ENCODE data around the gene UCKL1.
A peak's percentile ranks its signal among the peaks of the same experiment; 100 is the strongest.

The UCKL1 gene

DNA sequence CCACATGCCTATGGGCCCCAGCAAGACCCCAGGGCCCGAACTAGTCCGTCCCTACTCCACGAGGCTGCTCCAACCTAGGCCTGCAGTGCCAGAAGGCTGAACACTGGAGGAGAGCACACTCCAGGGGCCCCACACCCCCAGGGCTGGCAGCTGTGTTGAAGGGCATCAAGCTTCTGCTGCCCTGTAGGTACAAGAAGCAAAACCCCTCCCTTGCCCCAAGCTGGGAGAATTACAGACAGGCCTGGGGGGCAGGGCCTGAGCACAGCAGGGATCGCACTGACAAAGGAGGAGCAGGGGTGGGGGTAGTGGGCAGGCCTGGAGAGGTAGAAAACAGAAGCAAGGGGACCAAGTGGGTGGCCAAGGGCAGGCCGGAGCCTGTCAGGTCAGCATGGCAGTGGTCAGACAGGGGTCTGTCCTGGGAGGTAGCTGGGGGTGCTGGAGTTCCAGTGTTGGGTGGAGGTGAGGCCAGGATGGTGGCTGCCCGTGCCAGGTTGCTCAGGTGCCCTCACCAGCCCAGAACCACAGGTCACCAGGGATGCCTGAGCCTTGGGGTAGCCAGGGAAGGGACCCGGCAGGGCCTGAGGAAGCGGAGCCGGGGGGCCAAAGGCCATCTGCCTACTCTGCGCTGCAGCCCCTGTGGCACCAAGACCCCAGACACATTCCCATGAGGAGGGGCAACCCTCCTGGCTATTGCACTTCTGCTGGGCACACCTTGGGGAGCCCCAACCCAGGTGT, 2.9 kb upstream of the UCKL1 start:
- DNase-seq = no peak

DNA sequence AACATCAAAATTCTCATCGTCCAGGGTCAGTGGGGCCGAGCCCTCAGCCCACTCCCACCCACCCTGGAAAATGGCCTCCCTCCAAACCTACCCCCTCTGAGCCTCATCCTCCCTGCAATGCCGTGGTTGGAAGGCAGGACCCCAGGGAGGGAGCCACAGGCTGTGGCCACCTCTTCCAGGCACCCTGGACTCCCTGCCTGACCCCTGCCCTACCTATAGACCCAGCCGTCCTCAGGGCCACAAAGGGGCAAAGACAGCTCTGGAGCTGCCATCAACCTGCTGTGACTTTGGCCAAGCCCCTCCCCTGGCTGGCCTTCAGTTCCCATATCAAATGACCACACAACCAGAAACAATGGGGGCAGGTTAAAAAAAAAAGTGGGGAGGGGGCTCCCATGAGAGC, 2.3 kb upstream of the UCKL1 start:
- no peak for DNase-seq

DNA sequence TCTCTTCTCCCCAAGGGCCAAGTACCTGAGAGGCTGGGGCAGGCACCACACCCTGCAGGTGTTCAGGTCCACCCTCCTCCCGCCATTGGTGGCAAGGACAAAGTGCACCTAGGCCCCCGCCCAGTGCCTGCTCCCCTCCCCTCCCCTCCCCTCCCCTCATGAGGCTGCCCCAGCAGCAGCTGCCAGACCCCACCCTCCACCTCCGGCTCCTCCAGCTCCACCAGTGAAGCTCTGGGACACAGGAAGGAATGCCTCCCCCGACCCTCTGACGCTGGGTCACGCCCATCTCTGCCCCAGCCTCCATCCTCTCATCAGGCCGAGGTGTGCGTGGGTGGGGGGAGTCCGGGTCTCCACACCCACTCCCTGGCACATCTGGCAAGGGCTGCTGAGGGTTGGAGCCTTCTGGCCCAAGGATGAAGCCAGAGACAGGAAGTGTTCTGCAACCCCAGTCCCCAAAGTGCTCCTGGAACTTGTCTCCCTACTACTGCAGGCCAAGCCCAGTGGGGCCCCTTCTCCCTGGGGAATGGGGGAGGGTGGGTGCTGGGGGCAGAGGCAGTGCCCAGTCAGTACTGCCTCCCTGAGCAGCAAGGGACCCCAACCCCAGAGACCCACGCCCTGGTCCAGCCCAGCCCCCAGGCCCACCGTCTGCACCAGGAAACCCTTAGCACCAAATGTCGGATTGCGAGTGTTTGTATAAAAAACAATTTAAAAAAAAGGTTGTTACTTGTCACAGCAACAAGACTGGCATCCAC, 1.6 kb upstream of the UCKL1 start:
- no peak for DNase-seq

DNA sequence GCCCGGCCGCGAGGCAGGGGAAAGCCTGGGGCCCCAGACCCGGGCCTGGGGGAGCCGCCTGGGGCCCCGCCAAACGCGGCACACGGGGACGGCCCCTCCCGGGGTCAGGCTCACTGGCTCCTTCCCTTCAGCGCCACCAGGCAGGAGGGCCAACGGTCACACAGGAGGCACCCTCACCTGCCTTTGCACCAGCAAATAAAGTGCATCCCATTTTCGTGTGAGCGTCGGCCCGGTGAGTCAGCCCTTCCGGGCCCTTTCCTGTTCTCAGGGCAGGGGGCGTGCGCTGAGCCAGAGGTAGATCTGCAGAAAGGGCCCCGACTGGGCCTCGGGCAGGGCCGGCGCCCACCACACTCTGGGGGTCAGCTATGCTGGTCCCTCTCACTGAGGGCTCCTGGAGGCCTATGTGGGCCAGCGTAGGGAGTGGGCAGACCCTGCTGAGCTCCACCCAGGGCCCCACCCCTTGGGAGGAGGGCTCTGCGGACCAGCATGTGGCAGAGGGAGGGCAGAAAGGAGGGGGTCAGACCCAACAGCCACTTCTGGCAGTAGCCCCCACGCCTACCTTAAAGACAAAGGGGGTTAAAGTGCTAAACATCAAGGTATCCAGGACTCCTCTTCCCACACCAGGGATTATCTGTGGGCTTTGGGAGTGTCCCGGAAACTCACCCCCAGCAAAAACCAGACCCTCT, 931 bp upstream of the UCKL1 start:
- peak; percentile 53 for DNase-seq

DNA sequence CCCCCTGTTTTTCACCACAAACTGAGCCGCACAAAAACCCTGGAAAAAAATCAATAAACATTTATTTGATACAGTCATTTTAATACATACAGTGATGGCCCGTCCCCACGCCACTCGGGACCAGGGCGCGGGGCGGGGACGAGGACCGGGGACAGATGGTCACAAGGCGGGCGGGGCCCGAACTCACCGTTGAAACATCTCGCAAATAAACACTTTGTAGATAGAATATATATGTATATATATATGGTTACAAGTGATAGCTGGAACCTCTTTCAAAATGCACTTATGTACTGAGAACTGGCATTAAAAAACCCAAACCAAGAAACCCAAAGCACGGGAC, 418 bp upstream of the UCKL1 start:
- DNase-seq = no peak

DNA sequence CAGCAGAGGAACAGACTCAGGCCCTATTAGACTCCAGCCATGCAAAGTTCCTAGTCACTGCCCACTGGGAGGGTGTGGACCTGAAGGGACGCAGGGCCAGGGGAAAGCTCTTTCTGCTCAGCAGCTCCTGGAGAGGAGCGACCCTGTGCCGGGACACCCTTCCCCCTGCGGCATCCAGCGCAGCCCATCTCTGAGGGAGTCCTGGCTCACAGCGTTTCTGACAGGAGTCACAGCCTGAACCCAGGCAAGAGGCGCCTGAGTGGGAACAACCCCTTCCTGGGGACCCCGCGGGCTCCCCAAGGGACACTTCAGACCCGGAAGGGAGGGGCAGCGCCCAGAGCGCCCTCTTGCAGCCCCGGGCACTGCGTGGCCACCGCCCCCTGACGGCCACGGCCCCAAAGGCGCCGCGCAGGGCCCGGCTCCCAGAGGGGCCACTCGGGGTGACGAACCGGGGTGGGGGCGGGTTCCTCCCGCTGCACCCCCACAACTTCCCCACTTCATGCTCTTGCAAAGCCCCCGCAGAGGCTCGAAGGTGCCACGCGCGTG, 862 bp downstream of the UCKL1 start:
- no peak for DNase-seq

DNA sequence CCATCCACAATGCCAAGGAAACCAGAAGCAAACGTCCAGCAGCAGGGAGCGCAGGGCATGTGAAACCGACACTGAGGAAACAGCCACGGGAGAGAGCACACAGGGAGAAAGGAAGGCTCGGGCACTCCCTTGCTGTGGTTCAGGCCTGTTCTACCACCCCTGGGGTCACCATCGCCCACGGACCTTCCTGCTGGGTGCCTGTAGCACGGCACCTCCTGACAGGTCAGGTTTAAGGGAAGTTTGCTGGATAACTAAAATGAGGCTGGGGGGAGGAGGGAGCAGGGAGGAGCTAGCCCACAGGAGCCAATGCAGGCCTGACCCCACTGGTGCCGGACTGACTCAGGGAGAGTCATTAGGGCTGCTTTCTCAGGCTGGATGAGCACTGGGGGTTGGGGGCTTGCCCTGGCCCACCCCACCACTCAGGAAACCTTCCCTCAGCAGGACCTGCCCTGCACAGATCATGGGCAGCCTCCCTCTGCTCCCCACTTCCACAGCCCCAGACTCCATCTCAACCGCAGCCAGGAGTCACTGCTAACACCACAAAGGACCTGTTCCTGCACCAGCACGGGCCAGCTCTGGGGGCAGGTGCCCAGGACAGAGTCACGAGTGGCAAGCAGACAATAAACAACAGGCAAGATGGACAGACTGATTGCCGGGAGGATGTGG, 2.3 kb downstream of the UCKL1 start:
- no peak for DNase-seq

DNA sequence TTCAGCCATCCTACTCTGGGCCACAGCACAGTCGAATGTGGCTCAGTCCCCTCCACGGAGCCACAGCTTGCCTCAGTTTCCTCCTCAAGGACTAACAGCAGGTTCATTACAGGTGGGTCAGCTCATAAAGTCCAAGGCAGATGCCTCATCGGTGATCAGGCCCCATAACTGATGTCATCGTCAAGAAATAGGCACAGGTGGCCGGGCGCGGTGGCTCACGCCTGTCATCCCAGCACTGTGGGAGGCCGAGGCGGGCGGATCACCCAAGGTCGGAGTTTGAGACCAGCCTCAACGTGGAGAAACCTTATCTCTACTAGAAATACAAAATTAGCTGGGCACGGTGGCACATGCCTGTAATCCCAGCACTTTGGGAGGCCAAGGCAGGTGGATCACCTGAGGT, 3.4 kb downstream of the UCKL1 start:
- no peak for DNase-seq

DNA sequence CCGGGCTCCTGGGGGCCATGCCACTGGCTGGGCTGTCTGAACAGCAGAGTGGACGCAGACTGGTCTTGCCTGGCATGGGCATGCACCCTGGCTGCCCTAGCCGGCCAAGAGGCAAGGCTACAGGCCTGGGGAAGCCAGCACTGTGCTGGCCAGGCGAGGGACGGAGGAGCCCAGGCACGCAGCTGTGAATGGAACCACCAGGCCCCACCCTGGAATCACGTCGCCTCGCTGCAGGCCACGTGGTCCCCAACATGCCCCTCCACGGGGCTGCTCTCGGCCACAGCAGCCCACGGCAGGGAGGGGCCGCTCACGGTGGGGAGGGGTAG, 4.0 kb downstream of the UCKL1 start:
- DNase-seq = no peak

DNA sequence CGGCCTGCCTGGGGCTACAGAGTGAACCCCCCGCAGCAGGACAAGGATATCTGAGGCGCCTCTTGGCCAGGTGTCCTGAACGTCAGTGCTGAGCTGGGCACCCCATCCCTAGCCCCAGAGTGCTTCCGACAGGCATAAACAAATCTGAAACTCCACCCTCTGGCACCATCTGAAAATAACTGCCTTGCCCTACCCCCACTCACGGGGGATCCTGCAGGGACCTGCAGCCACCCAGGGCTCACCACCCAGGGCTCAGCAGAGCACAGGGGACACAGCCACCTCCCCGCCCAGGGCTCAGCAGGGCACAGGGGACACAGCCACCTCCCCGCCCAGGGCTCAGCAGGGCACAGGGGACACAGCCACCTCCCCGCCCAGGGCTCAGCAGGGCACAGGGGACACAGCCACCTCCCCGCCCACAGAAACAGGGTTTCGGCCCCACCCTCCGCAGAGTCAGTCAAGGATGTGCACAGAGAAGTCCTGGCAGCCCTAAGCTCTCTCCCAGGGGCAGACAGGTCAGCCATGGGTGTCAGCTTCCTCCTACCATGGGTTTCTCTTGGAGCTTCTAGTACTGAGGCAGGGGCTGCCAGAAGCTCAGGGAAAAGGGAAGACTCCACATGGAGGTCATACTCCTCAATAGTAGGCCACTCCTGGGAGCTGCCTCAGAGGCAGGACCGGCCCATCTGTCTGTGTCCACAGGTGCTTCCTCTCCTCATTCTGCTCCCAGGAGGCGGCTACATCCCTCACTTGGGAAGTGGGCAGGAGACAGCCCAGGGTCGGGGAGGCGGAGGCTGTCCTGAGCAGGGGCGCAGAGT, 4.6 kb downstream of the UCKL1 start:
- DNase-seq = no peak

DNA sequence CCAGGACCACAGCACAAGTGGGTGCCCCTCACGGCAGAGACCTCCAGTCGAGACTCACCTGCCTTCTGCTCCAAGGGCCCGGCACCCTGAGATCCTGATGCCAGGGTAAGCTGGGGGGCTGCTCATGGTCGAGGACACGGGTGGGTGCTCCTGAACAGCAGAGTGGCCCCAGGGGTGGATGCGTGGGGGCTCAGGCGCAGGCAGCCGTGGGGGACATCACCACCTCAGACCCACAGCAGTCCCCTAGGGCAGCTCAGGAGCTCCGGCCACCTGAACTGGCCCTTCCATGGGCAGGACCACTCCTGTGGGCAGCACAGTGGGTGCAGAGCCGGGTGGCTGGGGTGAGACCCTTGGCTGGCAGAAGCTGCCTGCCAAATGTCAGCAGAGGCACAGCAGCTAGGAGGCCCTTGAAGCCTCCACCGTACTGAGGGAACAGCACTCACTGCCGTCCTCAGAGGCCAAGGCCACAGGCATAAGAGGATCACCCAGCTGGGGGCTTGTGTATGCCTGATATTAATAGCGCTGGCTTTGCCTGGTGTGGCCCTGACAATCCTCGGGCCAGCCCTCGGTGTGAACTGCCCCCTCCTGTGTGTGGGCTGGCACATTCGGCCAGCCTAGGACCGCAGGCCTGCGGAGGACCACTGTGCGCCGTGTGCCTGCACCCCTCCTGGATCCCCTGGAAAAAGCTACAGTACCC, 5.4 kb downstream of the UCKL1 start:
- DNase-seq = no peak

DNA sequence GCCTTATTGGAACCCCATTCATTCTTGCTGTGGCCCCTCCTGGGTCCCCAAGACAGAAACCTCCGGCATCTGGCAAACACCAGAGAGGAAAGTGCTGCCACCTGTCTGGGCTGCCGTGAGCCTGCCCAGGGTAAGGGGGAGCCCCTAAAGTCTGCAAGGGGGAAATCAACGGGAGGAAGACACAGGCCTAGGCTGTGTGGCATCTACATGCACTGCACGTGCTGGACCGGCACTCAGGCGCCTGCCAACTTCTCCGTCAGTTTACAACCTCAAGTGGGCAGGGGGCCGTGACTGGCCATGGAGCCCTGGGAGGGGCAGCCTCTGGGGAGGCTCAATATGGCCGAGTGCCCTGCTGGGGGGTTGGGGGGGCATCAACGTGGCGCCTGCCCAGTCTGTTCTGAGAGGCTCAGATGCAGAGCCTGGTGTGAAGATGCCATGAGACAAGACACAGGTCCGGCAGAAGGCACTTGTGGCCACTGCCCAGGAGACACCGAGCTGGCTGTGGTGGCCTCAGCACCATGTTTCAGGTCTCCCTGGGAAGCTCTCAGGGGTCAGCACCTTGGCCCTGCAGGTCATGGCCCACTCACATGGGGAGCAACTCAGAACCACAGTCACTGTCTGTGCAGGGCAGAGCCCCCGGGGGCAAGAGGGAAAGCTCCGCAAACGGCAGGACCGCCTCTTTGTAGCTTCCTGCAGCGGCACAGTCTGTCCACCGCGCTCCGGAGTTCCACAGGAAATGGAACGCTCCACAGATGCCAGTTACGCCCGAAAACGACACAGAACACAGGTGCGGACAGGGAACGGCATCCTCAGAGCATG, 8.4 kb downstream of the UCKL1 start:
- no peak for DNase-seq

DNA sequence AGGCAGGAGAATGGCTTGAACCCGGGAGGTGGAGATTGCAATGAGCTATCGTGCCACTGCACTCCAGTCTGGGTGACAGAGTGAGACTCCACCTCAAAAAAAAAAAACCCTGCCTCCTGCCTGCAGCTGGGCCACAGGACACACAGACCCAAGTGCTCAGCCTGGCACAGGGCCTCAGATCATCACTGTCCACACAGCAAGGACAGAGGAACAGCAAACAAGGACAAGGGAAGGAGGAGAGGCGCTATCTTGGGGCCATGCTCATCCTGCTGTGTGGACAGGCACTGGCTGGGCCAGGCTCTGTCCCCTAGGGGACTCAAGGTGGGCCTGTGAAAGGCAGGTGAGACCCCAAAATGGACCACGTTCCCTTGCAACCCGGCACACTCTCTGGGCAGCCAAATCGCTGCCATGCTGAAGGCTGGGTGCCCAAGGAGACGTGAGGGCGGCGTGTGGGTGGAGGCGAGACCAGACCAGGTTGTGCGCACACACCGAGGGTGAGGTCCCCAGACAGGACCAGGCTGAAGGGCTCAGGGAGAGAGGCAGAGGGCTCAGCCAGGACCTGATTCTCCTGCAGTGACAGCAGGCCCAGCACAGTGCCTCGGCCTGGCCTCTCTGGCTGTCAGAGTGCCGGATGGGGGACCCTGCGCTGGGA, 9.1 kb downstream of the UCKL1 start:
- no peak for DNase-seq

DNA sequence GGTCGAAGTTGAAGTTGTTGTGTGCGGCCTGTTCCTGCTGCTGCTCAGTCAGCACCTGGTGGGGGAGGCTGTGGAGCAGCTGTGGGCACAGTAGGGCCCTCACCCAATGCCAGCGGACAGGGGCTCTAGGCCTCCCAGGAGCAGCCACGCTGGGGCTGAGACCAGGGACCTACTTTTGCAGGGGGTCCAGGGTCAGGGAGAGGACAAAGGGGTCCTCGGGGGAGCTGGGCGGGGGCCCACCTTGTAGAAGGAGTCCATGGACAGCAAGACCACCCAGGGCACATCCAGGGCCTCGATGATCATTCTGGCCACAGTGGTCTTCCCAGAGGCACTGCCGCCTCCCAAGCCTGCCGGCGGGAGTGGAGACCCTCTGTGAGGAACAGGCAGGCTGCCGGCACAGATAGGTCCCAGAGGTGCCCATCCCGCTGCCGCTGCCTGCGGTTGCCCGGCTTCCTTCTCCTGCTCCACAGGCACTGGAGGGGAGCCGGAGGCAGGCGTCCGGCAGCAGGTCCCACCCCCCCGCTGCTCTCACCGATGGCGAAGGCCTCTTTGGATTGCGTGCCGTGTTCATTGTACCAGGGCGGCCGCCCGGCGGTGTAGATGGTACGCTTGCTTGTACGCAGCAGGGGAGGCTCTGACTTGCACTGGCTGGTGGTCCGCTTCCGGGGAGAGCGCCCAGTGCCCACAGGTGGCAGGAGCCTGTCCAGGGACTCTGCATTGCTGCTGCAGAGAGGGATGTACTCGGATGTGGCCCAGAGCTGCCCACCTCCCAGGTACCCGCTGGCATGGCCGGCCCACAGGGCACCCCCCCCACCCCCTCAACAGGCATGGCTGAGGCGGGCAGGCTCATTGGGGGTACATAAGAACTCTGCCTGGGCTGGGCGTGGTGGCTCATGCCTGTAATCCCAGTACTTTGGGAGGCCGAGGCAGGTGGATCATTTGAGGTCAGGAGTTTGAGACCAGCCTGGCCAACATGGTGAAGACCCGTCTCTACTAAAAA, 10.0 kb downstream of the UCKL1 start:
- DNase-seq = no peak

DNA sequence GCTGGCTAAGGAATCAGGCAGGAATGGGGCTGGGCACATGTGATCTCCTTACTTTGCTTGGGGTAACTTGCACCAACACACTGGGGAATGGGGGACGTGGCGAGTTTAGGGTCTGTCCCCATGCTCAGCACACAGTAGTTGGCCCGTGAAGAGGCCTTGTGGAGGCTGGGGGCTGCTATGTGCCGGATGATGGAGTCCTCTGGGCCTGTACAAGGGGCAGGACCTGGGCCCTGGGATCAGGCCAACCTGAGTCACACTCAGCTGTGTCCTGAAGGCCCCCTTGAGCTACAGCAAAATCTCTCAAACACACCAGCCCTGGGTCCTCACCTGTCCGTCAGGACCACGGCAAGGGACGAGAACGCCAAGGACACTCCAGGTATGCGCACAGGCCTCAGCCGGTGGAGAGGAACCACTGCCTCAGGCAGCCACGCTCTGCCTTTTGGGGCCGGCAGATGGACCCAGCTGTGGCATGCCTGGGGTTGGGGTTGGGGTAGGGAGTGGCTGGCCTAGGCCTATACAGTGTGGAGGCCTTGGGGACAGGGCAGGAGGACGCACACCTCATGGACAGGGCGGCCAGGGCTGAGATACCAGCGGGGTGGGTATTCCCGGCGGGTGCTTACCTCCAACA, 11.1 kb downstream of the UCKL1 start:
- no peak for DNase-seq

DNA sequence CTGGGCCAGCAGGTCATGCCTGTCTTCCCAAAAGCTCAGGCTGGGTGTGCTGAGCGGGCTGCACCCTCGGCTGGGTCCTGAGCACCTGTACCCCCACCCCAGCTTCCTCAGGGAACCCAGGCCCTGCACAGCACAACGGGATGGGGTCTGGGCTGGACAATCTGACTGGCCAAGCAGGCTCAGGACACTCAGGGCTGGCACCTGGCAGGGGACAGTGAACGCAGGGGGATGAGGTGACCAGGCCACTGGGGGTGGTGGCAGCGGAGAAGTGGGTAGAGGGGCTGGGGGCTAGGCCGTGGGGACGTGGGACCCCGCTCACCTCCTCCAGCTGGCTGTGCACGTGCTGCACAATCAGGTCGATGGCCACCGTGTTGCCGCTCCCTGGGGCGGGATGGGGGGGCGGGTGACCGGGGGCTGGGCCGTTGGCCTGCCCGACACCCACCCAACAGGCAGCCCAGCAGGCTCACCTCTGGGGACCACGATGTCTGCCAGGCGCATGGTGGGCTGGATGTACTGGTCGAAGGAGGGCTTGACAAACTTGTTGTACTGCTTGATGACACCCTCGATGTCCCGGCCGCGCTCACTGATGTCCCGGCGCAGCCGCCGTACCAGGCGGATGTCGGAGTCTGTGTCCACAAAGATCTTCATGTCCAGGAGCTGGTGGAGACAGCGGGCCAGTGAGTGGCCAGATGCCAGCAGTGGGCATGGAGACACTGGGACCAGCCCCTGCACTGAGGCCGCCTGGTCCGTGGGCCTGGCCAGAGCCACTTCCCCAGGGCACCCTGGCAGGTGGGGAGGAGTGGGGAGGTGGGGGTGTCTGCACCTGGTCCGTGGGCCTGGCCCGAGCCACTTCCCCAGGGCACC, 11.9 kb downstream of the UCKL1 start:
- DNase-seq = no peak

DNA sequence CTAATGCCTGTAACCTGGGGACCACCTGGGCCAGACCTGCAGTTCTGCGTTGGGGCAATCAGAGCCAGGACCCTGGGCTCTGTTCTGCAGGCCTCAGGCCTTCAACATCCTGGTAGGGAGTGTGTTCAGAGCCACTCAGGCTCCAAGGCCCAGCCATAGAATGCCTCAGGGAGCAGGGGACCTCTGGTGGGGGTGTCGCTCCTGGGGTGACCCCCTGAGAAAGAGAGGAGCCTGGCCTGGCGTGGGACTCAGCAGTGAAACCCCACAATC, 12.5 kb downstream of the UCKL1 start:
- DNase-seq = no peak

Data from fibroblast of skin of right quadriceps (primary cell).